SK-N-MC (cell line): ENCODE measurements around the gene RASGRP3.

Experiments used
- EZH2 ChIP-seq: fragments of 200-600 bp; sonication (generic); IDR thresholded peaks from one replicate; pipeline ENCODE4 v1.6.1; 2017; ENCODE audit warnings: antibody characterized with exemption
- POLR2AphosphoS5 ChIP-seq: IDR thresholded peaks from 2 replicates; pipeline ENCODE4 v1.6.1; 2012; ENCODE audit warnings: mild to moderate bottlenecking, low read depth, low read length, borderline replicate concordance

- TF ChIP-seq POLR2AphosphoS5 (no peak), EZH2 (no peak)
Measured at GRCh38 chr2:33498291-33498956, 22.0 kb downstream of the RASGRP3 start.
